Mucosa of gallbladder (tissue), 1 donor: ENCODE data around the gene MEMO1. TPM values are rescaled to one million over a fixed set of nuclear protein-coding genes. Genes with fewer than 3 reads are reported as not detected.
"Not testable (repeated sequence)": the region's sequence is repeated elsewhere in the genome, so short reads cannot be mapped to it uniquely, and the experiment has no call there.

ENCODE experiments used
- DNase-seq: peaks from one replicate; pipeline ENCODE4 v3.0.0-alpha.2; 2020; ENCODE audit warnings: low spot score
- total RNA-seq: library from RNA; stranded (reverse); gene quantifications from one replicate; pipeline ENCODE4 v1.2.1, GENCODE V29; 2021
- donor health status: DM: no; HTN: no; CAD: no.

Gene MEMO1
- total RNA-seq, 1 donor from 2014 or later = 31.5 TPM

DNA sequence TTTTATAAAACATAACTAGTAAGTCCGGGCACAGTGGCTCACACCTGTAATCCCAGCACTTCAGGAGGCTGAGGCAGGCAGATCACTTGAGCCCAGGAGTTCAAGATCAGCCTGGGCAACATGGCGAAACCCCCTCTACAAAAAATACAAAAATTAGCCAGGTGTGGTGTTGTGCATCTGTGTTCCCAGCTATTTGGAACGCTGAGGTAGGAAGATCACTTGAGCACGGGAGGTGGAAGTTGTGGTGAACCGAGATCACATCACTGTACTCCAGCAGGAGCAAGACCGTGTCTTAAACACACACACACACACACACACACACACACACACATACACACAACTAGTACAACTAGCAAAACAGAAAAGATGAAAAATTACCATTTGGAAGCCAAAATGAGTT is 103.3 kb downstream of the MEMO1 start:
- DNase-seq = not testable (repeated sequence)

DNA sequence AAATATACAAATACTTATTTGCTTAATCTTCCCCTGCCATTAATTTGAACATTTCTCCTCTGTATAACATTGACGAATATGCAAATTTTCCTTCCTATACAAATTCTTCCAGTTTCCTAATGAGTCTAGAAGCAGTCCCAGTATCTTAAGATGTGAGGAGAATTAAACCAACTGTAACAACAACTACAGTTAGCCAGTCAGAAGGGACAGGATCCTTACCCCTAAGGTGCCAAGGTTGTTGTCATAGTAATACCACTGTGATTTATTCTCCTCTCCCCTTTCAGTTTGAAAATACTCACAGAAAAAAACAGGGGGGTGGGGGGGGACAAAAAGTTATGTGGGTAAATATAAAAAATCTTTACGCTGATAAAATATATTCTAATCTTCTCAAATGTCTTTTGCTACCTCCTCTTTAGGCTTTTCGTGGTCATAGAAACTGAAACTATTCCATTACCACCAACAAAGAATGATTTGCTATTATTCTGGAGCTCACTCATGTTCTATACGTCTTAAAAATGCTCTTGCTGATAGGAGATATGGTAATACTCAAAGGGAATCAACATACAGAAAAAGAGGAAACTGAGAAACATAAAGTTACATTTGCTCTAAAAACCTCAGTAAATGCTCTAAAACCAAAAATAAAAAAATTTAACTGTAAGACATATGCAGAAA is 107.6 kb downstream of the MEMO1 start:
- no peak for DNase-seq

DNA sequence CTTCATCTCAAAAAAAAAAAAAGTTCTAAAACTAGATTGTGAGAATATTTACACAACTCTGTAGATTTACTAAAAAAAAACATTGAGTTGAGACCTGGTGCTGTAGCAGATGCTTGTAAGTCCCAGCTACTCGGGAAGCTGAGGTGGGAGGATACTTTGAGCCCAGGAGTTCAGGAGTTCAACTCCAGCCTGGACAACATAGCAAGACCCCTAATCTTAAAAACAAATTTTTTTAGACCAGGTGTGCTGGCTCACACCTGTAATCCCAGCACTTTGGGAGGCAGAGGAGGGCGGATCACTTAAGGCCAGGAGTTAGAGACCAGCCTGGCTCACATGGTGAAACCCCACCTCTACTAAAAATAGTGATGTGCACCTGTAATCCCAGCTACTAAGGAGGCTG is 108.9 kb downstream of the MEMO1 start:
- DNase-seq = no peak

DNA sequence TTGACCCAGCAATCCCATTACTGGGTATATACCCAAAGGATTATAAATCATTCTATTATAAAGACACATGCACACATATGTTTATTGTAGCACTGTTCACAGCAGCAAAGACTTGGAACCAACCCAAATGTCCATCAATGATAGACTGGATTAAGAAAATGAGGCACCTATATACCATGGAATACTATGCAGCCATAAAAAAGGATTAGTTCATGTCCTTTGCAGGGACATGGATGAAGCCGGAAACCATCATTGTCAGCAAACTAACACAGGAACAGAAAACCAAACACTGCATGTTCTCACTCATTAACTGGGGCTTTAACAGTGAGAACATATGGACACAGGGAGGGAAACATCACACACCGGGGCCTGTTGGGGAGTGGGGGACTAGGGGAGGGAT is 110.7 kb downstream of the MEMO1 start:
- DNase-seq = not testable (repeated sequence)

DNA sequence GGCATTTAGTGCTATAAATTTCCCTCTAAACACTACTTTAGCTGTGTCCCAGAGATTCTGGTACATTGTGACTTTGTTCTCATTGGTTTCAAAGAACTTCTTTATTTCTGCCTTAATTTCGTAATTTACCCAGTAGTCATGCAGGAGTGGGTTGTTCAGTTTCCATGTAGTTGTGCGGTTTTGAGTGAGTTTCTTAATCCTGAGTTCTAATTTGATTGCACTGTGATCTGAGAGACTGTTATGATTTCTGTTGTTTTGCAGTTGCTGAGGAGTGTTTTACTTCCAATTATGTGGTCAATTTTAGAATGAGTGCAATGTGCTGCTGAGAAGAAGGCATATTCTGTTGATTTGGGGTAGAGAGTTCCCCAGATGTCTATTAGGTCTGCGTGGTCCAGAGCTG is 112.5 kb downstream of the MEMO1 start:
- not testable (repeated sequence) for DNase-seq

DNA sequence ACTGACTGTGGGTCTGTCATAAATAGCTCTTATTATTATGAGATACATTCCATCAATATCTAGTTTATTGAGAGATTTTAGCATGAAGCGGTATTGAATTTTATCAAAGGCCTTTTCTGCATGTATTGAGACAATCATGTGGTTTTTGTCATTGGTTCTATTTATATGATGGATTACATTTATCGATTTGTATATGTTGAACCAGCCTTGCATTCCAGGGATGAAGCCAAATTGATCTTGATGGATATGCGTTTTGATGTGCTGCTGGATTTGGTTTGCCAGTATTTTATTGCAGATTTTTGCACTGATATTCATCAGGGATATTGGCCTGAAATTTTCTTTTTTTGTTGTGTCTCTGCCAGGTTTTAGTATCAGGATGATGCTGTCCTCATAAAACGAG is 113.5 kb downstream of the MEMO1 start:
- not testable (repeated sequence) for DNase-seq

DNA sequence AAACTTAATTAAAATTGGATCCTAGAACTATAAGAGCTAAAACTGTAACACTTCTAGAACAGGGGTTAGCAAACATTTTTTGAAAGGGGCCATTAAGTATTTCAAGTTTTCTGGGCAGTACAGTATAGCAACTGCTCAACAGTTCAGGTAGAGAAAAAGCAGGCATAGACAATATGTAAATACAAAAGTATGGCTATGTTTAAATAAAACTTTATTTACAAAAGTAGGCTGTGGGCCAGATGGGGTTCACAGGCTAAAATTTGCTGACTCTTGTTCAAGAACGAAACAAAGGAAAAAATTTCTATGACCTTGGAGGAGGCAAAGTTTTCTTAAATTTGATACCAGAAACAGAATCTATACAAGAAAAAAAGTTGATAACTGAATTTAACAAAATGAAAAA is 114.5 kb downstream of the MEMO1 start:
- DNase-seq = no peak

DNA sequence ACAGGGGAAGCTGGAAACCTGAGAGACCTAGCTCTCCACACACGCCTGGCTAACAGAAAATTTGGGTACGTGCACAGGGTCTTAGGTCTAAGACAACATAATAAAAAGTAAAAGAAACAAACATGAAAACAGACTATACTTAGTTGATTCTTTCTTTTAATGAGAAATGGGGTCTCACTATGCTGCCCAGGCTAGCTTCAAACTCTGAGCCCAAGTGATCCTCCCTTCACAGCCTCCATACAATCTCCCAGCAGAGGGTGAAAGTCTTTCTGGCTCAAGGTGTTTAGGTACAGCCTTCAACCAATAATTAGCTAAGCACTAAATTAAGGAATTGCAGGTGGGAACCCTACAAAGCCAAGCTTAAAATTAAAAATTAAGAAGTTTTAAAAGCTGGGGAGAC is 116.2 kb downstream of the MEMO1 start:
- DNase-seq = no peak

DNA sequence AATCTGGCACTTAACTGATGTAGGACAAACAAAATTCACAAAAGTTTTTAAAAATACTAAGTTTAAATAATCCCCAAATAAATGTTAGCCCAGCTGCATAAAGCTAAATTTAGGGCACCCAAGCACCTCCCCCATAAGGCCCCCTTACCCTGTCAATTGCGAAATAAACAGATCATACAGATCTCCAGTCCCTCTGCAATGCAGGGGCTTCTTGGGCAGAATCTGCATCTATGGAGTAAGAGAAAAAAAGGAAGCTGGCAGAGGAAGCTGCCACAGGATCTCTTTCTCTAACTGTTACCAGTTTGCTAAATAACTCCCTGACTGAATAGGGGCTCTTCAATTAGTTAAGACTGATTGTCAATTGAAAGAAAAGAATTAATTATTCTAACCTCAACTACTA is 117.7 kb downstream of the MEMO1 start:
- DNase-seq = no peak

DNA sequence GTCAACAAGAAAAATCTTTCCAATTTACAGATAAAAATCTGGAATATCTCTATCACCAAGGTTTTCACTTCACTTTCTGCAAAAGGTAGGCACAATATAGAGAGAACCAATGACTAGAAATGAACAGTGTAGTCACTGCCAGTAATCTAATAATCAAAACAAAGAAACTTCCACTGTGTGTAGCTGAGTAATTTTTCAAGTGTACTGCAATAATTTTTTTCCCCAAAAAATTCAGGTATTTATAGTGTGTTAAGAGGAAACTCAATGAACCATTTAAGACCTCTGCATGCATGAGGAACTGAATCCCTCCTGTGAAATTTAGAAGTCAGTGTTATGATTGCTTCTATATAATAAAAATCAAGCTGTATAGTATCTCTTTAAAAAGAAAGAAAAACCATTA is 121.8 kb downstream of the MEMO1 start:
- DNase-seq = no peak

DNA sequence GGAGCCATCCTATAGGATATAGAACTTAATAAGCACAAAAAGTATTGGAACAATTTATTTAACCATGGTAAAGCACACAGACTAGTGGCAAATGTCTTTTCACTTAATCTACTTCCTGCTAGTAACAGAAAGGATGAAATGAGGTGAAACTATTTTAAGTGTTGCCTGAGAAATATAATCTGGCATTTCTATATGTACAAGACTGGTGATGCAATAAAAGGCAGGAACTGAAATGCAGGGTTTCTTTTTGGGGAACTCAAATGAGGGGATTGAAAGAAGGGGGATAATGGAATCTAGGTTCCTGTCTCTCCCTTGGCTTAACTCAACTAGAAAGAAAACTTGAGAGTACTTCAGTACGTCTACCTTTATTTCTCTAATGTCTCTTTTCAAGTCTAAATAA is 122.3 kb downstream of the MEMO1 start:
- no peak for DNase-seq

DNA sequence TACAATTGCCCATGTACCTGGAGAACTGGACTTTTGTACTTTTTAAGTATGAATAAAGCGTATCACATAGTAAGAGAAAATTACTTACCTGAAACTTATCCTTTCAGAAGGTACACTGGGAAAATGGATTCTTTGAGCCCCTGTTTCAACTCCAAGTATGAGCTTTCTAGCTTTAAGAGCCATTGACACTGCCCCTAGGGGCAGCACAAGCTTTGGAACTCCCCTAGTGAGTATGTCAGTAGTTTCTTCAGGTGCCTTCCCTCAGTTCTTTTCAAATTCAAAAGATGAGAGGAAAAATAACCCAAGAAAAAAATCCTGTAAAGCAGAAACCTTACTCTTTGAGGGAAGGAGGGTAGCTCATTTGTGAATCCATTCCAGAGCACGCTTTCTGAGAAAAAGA is 124.1 kb downstream of the MEMO1 start:
- no peak for DNase-seq

DNA sequence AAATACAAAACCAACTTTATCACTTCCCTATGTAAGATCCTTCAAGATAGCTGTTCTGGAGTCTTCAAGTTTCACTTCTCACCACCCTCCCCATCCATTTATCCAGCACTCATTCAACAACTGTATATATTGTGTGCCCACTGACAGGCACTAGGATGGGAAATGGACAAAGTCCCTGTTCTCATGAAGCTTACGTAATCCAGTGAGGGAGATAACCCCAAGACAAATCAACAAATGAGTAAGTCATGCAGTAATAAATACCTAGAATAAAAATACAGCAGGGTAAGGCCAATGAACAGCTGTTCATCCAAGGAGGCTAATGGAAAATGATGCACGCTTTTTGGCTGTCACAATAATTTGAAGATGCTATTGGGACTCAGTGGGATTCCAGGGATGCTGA is 133.8 kb downstream of the MEMO1 start:
- no peak for DNase-seq

DNA sequence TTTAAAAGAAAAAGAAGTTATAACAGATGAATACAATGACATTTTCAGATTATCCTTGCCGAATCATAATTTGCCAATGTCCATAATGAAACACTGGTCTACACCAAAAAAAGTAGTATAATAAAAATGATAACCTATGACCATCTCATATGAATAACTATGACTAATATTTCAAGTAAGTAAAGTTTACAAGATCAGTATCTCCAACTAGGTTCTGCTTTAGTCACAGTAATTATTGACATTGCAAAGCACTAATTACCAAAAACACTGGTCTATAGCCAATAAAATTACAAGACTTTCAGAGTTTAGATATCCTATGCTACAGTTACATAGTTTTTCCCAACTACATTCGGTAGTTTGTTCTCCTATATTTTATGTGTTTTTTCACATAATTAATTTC is 136.7 kb downstream of the MEMO1 start:
- DNase-seq = no peak

DNA sequence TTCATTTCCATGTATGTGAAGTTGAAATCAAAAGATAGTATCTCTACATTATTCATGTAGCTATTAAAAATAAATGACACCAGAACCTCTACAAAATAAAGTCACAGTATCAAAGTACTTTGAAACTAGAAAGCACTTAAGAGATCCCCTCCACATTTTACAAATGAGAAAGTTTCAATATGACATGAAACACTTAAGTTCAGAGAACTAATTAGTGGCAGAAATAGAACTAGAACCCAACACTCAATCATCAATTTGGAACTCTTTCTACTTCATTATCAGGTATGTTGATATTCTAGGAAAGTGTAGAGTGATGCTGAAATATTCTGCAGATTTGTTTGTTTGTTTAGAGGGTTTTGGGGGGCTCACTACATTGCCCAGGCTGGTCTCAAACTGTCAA is 145.6 kb downstream of the MEMO1 start:
- no peak for DNase-seq

DNA sequence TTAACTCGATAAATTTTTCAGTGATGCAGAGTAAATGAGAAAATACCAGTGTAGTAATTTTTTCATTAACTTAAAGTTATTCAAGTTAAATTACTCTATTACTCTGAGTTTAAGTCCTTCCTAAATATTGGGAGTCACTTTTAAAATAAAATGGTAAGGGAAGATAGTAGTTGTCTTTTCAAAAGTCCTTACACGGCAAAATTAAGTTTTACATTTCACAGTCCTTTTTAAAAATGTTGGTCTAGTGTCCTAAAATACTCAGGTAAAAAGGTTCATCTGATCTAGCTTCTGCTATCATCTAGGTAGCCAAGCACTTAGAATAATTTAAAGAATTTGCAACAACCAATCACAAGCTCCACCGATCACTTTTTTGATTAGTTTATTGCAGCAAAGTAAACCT is 146.9 kb downstream of the MEMO1 start:
- no peak for DNase-seq

DNA sequence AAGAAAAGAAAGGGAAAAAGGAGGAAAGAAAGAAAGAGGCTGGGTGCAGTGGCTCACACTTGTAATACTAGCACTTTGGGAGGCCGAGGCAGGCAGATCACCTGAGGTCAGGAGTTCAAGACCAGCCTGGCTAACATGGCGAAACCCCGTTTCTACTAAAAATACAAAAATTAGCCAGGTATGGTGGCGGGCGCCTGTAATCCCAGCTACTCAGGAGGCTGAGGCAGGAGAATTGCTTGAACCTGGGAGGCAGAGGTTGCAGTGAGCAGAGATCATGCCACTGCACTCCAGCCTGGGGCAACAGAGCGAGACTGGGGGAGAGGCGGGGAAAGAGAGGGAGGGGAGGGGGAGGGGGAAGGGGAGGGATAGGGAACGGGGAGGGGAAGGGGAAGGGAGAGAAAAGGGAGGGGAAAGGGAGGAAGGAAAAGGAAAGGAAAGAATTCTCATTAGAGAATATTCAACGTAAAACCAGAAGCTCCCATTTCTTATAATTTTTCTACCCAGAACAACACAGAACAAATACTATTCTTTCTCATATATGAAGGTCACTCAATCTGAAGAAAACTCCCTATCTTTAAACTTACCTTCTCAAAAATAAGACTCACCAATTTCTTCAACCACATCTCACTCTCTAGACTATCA is 147.7 kb downstream of the MEMO1 start:
- DNase-seq = not testable (repeated sequence)

DNA sequence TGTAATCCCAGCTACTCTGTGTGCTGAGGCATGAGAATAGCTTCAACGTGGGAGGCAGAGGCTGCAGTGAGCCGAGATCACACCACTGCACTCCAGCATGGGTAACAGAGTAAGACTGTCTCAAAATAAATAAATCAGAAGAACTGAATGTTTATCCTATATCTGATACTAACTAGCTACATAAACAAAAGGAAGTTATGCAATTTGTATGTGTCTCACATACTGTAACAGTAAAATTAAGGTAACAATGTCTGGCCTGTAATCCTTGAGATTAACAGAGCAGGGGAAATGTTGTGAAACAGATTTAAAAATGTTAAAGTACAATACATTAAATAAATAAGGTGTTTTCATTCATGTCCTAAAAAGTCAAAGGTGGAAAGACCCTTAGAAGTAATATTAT is 150.8 kb downstream of the MEMO1 start:
- DNase-seq = no peak

DNA sequence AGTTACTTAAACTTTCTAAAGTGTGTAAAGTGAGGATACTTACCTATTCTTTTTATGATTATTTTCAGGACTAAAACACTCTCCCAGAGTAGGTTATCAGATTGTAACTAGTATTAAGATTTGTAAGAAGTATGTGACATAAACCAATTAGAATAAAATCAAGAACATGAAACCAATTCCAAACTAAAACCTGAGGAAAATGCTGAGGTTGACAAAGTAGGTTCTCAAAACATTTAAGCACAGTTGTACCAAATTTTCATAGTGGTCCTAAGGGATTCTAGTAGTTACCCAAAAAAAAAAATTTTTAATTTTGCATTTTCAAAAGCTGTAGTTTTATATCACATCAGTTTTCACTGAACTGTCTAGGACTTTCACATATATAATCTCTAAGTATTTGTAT is 157.3 kb downstream of the MEMO1 start:
- no peak for DNase-seq

DNA sequence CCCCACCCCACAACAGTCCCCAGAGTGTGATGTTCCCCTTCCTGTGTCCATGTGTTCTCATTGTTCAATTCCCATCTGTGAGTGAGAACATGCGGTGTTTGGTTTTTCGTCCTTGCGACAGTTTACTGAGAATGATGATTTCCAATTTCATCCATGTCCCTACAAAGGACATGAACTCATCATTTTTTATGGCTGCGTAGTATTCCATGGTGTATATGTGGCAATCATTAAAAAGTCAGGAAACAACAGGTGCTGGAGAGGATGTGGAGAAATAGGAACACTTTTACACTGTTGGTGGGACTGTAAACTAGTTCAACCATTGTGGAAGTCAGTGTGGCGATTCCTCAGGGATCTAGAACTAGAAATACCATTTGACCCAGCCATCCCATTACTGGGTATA is 168.7 kb downstream of the MEMO1 start:
- DNase-seq = not testable (repeated sequence)

DNA sequence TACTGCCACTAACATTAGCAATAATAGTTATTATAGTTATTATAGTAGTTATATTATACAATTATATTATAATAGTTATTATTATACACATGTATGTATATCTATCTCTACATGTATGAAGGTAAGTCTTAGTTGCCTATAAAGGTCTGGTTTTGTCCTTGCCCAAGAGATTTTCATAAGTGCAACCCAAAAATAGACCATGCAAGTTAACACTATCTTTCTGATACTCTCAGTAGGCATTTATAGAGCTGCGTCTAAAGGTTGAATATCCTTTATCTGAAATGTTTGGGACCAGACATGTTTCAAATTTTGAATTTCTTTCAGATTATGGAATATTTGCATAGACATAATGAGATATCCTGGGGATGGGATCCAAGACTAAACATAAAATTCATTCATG is 175.4 kb downstream of the MEMO1 start:
- no peak for DNase-seq

DNA sequence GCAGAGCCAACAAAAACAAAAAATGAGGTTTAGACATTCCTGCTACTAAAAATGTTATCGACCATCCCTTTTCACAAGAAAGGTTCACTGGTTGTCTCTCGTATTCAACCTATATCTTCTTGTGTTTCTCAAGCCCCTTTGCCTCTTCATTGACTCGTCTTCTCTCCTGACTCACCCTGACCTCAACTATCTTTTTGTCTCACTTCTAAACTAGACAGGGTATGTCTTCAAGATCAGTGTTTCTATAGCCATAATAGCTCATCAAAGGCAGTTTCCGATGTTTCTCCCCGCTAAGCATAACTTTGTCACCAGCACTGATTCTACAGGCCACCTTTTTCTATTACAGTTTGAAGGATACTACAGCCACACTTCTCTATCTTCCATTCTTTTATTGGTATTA is 178.4 kb downstream of the MEMO1 start:
- no peak for DNase-seq

DNA sequence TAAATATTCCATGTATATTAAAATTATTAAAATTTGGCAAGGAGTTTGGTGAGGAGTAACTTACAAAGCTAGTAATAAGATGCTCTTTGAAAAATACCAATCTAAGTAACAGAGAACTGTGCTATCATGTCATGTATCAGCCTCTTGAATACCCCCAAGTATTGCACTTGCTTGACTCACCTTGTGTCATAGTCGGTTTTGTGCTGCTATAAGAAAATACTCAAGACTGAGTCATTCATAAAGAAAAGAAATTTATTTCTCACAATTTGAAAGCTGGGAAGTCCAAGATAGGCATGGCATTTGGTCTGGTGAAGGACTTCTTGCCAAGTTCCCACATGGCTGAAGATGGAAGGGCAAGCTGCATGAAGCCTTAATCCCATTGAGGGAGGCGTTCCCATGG is 179.2 kb downstream of the MEMO1 start:
- DNase-seq = no peak

DNA sequence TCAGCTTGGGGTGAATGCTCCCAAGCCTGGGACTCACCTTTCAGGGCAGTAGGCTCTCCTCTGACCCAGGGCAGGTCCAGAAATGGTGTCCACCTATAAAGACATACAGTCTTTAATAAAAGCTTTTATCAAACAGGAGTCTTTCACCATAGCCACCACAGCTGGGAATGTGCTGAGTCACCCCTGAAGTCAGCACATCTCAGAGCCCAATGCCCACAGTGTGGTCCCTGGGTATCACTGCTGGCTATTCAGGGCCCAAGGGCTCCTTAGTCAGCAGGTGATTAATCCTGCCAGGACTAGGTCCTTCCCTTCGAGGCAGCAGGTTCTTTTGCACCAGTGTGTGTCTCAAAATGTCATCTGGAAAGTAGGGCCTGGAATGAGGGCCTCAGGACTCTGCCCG is 181.9 kb downstream of the MEMO1 start:
- no peak for DNase-seq
